GM19193 (cell line): ENCODE data around the gene AP2S1.

Experiments used
- POLR2A ChIP-seq: IDR thresholded peaks from 4 replicates; pipeline ENCODE4 v1.6.1; 2011; ENCODE audit not compliant: insufficient read depth, insufficient read length; ENCODE audit errors: extremely low read depth

Gene AP2S1

DNA sequence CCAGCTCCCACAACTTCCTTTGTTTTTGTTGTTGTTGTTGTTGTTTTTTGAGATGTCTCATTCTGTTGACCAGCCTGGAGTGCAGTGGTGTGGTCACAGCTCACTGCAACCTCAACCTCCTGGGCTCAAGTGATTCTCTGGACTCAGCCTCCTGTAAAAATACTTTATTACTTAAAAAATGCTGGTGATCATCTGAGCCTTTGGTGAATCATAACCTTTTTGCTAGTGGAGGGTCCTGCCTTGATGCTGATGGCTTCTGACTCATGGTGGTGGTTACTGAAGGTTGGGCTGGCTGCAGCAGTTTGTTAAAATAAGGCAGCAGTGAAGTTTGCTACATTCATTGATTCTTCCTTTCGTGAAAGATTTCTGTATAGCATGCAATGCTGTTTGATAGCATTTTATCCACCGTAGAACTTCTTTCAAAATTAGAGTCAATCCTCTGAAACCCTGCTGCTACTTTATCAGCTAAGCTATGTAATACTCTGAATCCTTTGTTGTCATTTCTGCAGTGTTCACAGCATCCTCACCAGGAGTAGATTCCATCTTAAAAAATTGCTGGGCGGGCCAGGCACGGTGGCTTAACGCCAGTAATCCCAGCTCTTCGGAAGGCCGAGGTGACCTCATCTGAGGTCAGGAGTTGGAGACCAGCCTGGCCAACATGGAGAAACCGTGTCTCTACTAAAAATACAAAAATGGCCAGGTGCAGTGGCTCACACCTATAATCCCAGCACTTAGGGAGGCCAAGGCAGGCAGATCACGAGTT lies 28.1 kb upstream of the AP2S1 start:
- TF ChIP-seq POLR2A = no peak

DNA sequence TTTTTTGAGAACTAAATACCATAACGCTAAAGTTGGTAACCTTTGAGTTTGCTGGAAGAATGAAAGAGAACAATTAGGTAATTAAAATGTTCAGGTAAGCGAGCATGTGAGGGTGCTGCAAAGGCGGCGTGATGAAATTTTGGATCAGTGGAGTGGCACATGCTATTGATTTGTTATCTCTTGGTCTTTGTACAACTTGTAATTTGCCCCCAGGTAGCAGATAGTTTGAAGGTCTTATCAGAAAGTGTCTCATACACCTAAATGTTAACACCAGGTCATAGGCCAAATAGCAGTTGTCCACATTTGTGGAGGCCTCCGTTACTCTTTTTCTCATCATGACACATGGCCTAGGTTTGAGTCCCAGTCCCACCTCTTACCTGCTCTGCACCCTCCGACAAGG lies 25.0 kb upstream of the AP2S1 start:
- TF ChIP-seq POLR2A = no peak

DNA sequence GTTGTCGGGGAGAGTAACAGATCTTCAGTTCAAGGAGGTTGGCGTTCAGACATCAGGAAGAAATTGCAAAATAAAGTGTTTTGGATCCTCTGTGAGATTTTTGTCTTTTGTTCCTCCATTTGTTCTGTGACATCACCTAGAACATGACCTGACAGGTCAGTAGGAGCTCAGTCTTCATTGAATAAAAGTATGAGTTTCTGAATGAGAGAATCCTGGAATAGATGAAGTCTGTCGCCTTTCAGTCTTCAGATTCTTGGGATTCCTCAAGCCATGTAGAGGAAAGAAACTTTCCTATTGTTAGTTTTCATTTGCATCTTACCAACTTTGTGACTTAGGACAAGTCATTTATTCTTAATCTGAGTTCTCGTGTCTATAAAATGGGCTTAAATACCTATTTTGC lies 24.6 kb upstream of the AP2S1 start:
- no peak for TF ChIP-seq POLR2A

DNA sequence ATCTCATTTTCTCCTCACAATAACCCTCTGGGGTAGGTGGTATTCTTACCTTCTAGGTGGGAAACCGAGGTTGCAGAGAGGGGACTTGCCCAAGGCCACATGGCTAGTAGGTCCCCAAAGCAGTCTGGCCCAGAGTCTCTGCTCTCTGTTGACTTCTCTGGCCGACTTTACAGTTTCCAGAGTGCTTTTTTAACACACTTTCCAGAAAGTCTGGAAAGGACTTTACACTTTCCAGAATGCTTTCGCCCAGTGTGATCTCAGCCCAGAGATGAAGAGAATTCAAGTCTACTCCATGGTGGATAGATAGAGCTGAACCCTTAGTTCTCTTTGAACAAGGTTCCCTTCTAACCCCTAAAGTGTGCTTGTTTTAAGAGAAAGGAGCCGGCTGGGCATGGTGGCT lies 22.3 kb upstream of the AP2S1 start:
- no peak for TF ChIP-seq POLR2A

DNA sequence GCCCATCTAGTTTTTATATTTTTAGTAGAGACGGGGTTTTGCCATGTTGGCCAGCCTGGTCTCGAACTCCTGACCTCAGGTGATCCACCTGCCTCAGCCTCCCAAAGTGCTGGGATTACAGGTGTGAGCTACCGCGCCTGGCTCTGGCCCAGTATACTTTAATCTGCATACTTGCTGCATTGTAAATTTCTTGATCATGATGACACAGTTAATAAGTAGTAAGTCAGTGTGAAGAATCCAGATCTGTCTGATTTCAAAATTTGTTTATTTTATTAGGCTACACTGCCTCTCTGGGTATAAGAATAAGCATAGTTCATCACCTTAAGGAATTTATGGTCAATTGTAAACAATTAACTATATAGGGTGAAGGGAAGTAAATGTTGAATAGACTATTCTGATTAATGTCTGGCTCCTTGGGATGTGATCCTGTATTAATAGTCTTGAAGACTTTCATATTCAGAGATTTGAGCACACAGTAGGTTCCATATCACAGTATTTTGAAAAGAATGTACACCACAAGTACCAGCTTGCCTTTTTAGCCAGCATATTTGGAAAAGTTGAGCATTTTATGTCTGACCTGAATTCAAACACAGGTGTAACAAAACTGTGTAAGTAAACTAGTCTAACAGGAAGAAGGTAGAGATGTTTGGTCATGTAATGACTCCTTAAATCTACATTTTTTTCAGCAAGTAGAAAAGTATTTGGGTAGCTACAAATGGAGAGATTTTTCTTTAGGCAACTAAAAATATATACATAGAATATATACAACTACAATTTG lies 17.6 kb upstream of the AP2S1 start:
- TF ChIP-seq POLR2A = no peak

DNA sequence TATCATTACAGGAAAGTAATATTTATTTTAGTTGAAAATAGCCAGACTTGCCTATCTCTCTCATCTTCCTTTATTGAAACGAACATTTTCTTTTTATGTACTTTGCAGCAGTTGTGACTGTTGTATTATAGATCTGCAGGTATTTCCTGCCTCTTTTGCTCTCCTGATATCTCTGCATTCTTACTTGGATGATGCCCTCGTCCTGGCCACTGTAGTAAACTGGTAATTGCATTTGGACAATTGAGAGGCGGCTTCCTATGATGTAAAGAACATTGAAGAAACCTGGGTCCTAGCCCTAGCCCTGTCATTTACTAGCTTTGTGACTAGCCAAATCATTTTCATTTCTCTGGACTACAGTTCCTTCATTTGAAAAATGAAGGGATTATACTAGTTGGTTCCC lies 16.5 kb upstream of the AP2S1 start:
- TF ChIP-seq POLR2A = no peak

DNA sequence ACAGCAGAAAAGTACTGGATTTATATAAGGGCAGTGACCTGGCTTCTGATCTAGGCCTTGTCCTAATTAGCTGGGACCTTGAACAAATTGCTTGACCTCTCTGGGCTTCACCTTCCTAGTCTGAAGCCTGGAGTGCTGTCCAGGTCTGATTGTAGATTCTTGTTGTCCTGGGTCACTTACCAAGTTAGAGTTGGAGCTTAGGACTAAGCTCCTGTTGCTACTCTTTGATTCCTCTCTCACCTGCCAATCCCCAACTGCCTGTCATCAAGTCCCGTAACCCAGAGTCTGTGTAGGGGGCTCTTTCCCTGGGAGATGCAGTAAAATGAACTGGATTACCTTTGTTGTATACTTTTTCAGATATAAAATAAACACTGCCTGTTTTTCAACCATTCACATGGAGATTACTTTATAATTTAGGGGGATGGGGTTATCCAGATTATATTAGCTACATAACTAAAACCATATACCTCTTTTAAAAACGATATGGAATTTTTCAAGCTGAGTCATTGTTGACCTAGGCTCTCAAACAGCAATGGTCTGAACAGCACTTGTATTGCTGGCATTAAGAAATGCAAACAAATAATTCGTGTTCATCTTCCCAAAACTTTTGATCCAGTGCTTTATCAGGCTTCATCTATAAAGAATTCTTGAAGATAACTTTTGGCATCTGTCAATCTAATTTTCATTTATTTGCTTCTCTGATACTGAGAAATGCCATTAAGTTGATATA lies 15.9 kb upstream of the AP2S1 start:
- no peak for TF ChIP-seq POLR2A

DNA sequence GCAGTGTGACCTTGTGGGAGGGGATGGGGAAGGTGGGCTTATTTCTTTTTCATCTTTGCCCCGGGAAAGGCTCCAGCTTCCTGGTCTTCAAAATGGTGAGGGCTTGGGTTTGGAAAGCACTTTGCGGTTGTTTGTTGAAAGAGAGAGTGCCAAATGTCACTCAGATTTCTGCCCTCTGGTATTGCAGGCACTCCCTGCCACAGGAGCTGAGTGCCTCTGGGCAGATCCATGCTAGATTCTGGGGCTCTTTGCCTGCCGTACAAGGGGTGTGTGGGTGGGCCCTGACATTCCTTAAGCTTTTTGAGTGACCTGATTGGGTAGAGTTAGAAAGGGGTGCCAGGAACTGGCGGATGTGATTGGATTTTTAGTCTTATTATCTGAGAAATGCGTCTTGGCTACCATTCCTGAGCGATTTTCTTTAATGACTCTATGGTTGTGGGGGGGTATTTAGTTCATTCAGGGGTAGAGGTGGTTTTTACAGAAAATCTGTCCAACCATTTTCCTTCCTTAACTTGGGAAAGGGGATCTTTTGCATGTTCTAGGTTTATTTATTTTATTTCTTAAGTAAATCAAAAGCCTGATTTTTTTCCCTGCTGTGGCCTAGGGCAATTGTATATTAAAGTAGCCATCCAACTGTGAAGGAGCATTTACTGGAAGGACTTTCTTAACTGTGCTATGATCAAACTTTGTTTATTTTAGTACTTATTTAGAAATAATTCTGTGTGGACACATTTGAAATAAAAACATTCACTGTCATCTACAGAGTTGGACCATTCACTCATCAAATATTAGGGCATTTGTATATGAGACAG lies 13.4 kb upstream of the AP2S1 start:
- no peak for TF ChIP-seq POLR2A

DNA sequence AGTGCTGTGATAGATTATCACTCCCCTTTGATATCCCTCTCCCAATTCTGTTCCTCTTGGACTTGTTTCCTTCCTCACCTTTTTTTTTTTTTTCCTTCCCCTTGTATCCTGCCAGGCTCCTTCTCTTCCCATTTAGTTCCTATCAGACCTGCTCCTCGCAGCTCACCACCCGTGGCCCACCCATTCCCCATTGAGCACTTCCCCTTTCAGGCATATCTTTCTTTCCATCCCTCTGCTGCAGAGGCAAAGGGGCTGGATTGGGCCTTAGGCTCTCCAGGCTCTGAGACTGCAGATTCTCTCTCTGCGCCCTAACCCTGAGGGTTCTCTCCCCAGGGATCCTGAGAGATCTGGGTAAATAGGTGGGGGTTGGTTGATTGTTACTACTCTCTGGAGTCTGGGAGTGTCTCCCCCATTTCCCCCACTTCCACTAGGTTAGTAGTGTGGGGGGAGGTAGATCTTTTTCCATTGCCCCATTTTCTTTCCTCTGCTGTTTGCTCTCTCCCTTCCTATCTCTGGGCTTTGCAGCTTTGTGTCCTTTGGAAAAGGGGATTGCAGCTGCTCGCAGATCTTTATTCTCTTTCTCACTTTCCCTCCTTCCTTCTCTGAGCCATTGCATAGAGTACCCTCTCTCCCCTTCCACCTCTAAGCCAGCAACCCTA lies 12.5 kb upstream of the AP2S1 start:
- no peak for TF ChIP-seq POLR2A

DNA sequence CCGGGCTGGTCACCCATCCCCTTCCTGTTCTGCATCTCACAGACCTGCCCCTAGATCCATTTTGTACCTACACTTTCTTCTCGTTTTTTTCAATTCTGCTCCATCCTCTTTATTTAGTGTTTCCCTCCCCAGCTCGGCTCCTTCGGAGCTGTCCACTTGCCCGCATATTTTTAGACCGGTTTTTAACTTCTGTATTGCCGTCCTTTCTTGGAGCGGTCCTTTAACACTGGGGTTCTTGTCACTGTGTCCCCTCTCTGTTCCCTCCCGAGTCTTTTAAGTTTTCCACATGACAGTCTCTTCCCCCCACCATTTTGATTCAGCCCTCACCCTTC lies 11.8 kb upstream of the AP2S1 start:
- TF ChIP-seq POLR2A = no peak

DNA sequence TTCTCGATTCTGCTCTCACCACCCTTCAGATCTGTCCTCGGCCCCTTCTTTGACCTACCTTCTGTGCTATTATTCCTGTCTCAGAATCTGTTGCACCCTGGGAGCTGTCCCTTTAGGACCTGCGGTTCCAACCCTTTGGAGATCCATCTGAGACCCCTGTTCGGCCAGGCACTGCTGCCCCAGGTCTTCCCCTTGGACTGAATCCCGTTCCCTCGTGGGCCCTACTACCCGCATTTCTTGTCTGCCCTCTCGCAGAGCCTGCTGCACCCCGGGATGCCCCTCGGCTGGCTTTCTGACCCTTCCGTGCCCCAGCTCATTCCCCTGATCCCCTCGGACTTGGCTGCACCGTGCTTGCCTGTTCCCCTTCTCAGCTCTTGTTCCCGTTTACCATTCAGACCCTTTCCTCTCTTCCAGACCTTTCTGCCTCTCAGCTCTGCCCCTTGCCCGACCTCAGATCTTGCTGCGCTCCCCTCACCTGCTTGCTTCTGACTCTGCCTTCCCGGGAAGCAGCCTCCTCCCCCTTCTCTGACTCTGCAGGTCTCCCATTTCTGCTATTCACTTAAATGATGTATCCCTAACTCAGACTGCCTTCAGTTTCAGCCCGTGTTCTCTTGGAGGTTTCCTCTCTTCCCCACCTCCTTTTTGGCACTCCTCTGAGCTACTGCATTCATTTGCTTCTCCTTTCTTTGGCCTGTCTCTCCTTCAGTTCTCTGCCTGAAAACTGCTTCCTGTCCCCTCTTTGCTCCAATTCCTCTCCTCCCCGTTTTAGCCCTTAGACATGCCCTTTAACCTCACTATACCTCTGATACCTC lies 11.3 kb upstream of the AP2S1 start:
- no peak for TF ChIP-seq POLR2A

DNA sequence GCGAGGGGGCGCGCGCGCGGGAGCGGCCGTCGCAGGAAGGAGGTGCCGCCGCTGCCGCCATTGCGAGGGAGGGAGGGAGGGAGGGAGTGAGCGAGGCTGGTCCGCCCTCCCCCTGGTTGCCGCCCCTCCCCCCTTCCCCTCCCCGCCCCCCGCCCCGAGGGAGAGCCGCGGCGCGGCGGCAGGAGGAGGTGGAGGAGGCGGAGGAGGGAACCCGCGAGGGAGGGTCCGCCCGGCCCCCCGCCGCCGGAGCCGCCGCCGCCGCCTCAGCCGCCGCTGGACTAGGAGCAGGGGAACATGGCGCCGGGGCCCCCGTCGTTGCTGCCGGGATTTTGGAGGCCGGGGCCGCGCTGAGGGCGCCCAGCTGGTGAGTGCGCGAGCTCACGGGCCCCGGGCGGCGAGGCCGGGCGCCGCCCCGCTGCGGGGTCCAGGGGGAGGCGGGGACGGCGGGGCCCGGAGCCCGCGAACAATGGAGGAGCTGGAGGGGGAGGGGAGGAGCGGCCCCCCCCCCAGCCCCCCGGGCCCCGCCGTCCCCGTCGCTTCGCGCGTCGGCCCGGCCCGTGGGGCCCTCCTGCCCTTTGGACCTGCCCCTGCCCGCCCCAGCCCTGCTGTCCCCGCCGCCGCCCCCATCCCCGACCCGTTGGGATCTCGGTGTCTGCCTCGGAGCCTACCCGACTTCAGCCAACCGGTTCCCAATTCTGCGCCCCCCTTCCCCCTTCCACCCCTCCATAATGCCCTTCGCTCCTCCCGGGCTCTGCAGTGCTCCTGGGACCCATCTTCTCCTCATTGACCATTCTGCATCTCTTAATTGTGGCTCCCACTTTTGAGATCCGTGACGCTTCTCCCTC lies 10.4 kb upstream of the AP2S1 start, which contains the start of gene ARHGAP35:
Gene ARHGAP35 (plus strand): TSS at position 152 of the 845 bp plus-strand sequence. CDS start 57,679 bp downstream, outside the sequence.
- no peak for TF ChIP-seq POLR2A
